NCI-H1048 (cell line): Measurements from ENCODE around the gene ZNF710.

Source experiments
- DNase-seq: peaks from one replicate; lab custom pipeline; 2025; lab: John Stamatoyannopoulos, UW

ZNF710 gene

GRCh38 chr15:89997079-89997478, 4.0 kb upstream of the ZNF710 start:
- no peak for DNase-seq

GRCh38 chr15:89998141-89998661, 2.9 kb upstream of the ZNF710 start:
- no peak for DNase-seq

DNA sequence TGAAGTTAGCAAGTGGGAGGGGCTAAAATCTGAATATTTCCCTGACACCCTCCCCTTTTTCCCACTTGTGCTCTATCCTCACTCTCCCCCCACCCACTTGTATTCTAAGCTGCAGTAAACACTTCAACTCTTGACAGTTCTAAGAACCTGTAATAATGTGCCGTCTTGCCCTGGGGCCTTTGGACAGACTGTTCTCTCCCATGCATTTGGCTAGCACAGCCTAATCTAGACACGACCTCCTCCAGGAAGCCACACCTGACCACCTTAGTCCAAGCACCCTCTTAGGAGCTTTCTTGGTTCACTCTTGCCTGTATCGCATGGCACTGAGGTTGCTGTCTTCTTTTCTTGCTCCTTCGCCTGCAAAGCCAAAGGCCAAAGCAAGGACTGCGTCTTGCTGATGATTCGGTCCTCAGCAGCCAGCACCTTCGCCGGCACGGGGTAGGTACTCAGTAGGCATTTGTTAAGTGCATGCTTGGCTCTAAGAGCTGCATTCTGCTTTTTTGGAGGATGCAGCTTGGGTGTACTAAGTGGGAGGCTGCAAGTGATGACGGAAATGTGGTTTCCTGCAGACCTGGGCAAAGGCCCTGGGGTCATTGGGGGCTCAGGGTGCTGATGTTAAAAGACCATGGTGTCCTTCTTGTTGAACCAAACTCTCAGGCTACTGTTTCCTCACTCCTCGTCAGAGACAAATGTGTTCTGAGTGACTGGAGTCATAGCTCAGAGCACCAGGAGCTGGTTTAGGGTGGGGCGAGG, 2.0 kb upstream of the ZNF710 start:
- no peak for DNase-seq

DNA sequence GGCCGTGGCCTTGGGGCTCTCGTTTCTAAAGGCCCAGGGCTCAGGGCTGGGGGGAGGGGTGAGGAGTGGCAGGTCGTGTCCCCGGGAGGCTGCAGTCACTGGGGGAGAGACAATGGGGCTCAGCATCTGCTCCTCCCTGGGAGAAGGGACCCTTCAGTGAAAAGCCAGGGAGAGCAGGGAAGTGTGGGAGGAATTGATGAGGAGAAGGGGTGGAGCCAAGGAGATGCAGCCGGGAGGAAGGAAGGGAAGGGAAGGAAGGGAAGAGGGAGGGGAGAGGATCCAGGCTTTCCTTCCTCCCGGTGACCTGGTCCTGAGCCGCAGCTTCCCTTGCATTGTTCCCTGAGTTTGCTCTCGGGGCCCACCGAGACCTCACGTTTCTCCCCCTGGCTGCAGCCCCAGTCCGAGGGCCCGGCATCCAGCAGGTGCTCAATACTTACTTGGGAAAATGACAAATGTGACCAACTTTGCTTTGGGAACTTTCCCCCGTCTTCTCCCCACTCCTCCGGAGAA, 1.4 kb upstream of the ZNF710 start:
- no peak for DNase-seq

DNA sequence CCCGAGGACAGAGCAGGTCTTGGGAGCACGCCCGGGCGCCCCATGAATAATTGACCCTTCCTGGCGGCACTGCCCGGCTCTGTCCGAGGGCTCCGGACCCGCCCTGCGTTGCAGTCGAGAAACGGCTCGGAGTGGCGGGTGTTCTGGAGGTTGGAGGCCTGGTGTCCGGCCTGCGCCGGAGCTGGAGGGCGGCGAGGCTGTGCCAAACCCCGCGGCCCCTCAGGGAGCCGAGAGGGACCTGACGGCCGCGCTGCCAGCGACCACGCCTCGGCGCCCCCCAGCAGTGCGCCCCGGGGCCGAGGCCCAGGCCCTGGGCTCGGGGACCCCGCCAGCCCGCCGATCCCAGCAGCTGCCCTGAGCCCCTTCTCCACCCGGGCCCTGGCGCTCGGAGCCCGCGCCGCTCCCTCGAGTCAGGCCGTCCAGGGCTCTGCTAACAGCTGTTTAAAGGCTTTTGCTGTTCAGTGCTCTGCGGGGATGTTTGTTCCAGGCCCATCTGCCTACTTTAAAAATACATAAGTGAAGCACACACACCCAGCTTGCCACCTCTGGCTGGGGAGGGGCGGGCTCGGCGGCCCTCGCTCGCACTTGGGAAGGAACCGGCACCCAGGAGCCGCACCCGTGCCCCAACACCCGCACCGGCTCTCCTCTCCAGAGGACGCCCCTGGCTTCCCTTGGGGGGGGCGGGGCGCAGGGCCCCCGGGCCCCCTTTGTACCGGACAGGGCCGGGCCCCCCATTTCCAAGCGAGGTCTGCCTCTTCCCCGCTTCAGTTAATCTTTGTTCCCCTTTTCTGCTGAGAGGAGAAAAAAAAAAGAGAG, 730 bp upstream of the ZNF710 start:
- DNase-seq: no peak

DNA sequence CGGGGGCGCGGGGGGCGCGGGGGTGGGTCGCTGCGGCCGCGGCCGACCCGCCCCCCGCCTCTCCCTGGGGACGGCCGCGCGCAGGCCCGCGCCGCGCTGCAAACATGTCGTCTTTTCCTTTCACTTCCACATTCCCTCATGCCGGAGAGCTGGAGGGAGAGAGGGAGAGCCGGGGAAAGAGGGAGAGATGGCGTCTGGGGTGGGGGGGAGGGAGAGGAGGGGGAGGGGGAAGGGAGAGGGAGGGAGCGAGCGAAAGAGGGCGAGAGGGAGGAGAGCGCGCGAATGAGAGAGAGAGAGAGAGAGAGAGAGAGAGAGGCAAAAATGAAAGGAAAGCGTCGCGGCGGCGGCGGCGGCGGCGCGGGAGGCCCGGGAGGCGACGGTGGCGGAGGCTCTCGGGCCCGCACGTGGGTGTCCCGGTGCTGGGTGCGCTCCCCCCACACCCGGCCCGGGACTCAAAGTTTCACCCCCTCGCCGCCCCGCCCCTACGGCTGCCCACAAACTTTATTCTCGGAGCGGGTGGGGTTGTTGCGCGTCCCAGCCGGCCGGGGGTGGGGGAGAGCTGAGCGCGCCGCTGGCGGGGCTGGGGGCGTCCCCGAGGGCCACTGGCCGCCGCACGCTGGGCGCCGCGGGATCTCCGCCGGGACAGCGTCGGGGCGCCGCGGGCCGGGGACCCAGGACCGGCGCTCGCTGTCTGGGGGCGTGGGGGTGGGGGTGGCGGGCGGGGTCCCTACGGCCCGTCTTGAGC, 731 bp downstream of the ZNF710 start:
- no peak for DNase-seq

GRCh38 chr15:90002428-90002844, 1.3 kb downstream of the ZNF710 start:
- no peak for DNase-seq

DNA sequence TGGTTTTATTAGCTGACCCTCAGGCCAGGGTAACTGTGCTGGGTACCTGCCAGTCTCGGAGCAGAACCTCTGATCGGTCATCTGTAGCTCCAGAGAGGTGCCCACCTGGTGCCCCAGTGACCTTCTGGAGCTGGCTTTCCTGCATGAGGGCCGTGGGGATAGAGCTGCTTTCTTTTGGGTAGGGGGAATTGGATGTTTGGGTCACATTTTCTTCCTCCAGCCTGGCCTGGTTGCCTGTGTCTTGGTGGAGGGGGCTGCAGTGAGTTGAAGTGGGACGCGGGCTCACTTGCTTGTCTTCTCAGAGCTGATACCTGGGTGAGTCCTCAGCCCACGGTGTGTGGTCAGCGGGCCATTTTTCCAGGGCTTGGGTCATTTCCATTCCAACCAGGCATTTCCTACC, 2.6 kb downstream of the ZNF710 start:
- DNase-seq: no peak

DNA sequence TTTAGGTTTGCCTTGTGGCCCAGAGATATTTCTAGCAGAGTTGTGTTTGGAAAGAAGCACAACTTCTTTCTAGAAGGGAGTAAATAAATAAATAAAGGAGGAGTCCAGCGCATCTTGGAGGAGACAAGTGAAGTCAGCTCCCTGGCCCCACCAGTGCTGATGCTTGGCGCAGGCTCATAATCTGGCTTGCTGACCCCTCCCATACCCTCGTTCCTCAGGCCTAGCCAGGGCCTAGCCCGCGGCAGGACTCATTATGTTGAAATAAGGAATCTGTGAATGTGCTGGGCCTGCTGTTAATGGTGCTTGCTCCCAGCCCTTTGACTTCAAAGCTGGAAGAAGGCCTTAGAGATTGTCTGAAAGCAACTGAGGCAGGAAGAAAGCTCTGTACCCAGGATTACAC, 3.1 kb downstream of the ZNF710 start:
- no peak for DNase-seq

DNA sequence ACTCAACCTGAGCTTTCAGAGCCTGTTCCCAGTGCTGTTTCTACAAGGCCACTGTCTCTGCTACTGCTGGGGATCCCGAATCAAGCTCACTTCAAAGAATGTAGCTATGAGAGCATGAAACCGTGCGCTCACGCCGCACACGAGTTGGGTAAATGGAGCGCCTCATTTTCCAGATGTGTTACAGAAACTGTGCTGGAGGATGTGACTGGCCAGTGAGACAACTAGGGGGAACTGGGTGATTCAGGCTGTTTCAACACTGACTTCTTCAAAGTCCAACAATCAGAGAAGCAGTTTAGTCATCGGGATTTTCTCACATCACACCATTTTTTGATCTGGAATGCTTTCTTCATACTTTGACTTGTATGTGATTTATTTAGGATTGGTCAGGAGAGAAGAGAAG, 3.5 kb downstream of the ZNF710 start:
- DNase-seq: no peak

DNA sequence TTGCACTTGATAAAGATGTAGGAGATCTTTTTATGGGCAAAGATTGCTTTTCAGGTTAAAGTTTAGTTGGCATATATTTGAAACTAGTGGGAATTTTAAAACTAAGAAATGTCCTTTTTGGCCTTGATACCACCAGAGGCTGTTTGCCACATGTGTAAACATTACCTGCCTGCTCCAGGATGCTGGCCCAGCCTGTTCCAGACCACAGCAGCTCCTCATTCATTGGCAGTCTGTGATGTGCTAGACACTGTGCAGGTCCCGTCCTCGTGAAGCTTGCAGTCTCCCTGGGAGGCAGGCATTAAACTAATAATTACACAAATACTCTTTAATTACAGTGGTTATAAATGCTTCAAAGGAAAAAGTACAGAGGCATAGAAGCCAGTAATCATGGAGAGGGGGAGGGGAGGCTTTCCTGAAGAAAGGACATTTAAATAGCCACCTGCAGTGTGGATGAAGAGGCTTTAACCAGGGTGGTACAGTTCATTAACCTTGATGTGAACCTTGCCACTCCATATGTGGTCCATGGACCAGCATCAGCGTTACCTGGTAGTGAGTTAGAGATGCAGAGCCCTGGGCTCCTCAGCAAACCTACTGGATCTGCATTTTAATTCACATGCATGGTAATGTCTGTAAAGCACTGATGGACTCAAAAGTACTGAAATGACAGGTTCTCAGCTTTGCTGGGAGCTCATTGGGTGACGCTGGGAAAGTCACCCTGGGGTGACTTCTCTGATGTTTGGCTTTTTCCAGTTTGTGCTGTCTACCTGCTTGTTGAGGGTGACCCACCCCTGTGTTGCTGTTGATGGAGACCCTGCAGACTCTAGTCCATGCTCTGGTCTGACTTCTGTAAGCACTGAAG, 5.3 kb downstream of the ZNF710 start:
- no peak for DNase-seq

DNA sequence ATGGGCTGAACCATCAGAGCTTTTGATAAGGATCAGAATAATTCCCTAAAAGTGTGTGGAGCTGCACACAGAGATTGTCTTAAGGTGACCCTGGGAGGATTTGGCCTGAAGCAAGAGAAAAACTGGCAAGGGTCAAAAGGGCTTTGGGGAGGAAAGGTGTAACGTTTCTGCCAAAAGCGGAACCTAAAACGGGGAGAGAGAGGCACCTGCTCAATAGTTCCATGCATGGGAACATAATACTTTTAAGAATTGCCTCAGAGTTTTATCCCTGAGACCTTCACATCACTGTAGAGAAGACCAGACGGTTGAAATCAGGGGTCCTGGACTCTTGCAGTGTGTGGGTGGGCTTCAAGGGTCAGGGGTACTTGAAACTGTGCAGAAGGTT, 5.9 kb downstream of the ZNF710 start:
- no peak for DNase-seq

DNA sequence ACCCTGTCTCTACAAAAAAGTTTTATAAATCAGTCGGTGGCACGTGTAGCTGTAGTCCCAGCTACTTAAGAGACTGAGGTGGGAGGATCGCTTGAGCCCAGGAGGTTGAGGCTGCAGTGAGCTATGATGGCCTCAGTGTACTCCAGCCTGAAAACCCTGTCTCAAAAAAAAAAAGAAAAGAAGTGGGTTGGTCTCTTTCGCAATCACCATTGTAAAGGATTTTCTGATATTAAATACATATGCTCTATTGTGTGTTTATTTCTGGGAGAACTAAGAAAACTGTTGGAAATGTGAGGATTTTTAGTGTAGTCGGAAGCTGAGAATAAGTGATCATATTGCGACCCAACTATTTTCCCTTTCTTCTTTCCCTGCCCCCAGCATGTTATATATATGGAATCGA, 7.5 kb downstream of the ZNF710 start:
- no peak for DNase-seq

- no peak for DNase-seq
Observed at GRCh38 chr15:90009301-90010022, 8.3 kb downstream of the ZNF710 start.

DNA sequence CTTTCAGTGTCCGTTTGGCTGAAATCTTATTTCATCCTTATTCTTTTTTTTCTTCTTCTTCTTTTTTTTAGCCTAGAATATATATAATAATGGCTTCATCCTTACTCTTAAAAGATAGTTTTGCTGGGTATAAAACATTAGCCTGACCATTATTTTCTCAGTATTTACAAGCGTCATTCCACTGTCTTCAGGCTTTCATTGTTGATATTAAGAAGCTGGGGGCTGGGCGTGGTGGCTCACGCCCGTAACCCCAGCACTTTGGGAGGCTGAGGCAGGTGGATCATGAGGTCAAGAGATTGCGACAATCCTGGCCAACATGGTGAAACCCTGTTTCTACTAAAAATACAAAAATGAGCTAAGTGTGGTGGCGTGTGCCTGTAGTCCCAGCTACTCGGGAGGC, 10.6 kb downstream of the ZNF710 start:
- no peak for DNase-seq

DNA sequence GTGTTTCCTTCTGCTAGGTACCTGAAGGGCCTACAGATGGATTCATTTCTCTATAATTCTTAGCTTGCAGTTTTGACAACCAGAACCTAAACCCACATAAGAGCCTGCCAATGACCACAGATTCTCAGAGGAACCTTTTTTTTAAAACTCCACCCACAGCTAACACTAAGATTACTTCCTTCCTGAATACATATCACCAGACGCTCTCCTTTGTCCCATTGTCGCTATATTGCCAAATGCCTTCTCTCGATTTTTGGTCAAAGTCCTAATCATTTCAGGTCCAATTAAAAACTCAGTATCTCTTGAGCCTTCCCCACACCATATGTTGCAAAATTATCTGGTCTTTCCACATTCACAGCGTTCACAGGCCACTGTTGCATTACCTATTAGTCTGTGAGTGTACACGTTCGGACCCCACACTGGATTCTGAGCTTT, 12.4 kb downstream of the ZNF710 start:
- no peak for DNase-seq

DNA sequence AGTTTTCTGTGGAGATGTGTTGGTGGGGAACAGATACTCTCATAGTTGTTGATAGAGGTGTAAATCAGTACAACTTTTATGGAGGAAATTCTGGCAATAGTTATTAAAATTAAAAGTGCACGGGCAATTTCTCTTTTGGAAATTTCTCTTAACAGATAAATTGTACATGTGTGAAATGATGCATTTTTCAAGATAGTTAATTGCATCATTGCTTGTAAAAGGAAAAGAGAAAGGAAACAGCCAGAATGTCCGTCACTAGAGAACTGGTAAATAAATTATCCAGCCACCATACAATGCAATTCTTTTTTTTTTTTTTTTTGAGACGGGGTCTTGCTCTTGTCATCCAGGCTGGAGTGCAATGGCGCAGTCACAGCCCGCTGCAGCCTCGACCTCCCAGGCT, 14.2 kb downstream of the ZNF710 start:
- no peak for DNase-seq

GRCh38 chr15:90015749-90016148, 14.6 kb downstream of the ZNF710 start:
- no peak for DNase-seq

DNA sequence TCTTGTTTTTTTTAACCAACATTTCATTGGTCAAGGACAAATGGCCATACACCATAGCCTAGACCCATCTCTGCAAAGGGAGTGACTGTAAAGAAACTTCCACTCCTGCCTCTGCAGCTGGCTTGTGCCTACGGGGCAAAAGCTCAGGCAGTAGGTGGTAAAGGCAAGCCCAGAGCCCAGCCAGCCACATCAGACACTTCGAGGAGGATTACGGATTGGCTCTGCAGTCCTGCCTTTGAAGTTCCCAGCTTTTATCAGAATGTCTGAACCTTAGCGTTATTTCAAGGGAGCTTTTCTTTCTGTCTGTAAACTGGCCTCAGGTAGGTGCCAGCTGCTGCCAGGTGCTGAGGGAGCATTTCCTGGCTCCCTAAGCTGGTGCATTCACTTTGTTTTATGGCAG, 15.6 kb downstream of the ZNF710 start:
- DNase-seq: no peak

DNA sequence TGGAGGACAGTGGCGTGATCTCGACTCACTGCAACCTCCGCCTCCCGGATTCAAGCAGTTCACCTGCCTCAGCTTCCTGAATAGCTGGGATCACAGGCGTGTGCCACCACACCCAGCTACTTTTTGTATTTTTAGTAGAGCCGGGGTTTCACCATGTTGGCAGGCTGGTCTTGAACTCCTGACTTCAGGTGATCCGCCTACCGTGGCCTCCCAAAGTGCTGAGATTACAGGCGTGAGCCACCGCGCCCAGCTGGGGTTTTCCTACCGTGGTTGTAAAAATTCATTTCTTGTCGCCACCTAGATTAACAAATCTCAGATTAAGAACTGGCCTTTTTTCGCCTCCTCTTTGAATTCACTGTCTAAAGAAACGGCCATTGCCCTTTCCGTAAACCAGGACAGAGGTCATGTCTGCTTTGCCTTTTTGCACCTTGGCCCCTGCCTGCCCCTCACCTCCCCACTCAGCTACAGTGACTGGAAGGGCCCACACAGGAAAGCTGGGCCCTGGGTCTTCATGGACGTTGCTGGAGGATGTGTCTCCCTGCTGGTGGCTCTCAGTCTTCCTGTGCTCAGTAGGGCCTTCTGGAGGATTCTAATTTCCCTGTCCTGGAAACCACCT, 17.2 kb downstream of the ZNF710 start:
- no peak for DNase-seq
